Placental pericyte (primary cell): ENCODE data around the gene KRTAP4-3. TPM values are rescaled to one million over a fixed set of nuclear protein-coding genes. Genes with fewer than 3 reads are reported as not detected.

Source experiments
- small RNA-seq: library from RNA; depleted of rRNA; stranded (forward); fragments of <200 nt; gene quantifications from one replicate; pipeline ENCODE3, GENCODE V24; 2012; ENCODE audit warnings: low replicate concordance
- total RNA-seq: library from RNA; depleted of rRNA; stranded (reverse); fragments of >200 nt; gene quantifications from 2 replicates; pipeline ENCODE4 v1.2.3, GENCODE V29; 2012

Gene KRTAP4-3
- not detected in 2 replicates for total RNA-seq

DNA sequence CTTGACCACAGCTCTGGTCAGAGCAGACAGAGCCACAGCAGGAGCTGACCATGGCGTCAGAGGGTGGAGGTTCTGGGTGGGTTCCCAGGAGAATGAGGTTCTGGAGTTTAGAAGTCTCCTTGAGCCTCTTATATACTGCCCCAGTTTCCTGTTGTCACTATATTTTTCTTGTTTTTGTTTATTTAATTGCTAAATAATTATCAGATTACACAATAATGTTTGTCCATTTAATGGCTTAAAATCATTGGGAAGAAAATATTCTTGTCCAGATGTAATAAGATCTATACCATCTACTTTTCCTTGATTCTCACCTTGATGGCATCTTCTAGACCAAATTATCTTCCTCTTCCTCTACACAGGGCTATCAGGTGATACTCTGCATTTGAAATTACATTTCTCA is at the start of gene KRTAP4-3:
TSS of gene KRTAP4-3 (minus strand) at position 101 of the 400 bp plus-strand sequence. CDS start at position 52, 49 bp downstream.

DNA sequence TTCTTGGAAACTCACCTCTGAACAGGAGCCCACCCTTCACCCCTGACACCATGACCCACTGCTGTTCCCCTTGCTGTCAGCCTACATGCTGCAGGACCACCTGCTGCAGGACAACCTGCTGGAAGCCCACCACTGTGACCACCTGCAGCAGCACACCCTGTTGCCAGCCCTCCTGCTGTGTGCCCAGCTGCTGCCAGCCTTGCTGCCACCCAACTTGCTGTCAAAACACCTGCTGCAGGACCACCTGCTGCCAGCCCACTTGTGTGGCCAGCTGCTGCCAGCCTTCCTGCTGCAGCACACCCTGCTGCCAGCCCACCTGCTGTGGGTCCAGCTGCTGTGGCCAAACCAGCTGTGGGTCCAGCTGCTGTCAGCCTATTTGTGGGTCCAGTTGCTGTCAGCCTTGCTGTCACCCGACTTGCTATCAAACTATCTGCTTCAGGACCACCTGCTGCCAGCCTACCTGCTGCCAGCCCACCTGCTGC is 21.9 kb upstream of the KRTAP4-3 start, which contains the start of gene KRTAP9-1:
TSS of gene KRTAP9-1 (plus strand) at position 51 of the 482 bp plus-strand sequence. CDS start at position 51, 0 bp downstream.

DNA sequence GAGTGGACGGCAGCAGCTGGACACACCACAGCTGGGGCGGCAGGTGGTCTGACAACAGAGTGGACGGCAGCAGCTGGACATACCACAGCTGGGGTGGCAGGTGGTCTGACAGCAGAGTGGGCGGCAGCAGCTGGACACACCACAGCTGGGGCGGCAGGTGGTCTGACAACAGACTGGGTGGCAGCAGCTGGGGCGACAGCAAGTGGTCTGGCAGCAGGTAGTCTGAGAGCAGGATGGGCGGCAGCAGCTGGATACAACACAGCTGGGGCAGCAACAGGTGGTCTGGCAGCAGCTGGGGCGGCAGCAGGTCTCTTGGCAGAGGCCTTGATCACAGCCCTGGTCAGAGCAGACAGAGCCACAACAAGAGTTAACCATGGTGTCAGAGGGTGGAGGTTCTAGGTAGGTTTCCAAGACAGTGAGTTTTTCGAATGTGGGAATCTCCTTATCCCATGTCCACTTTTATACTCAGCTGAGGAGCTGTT is 16.5 kb upstream of the KRTAP4-3 start, which contains the start of gene KRTAP4-1:
TSS of gene KRTAP4-1 (minus strand) at position 432 of the 482 bp plus-strand sequence. CDS start at position 375, 57 bp downstream.

DNA sequence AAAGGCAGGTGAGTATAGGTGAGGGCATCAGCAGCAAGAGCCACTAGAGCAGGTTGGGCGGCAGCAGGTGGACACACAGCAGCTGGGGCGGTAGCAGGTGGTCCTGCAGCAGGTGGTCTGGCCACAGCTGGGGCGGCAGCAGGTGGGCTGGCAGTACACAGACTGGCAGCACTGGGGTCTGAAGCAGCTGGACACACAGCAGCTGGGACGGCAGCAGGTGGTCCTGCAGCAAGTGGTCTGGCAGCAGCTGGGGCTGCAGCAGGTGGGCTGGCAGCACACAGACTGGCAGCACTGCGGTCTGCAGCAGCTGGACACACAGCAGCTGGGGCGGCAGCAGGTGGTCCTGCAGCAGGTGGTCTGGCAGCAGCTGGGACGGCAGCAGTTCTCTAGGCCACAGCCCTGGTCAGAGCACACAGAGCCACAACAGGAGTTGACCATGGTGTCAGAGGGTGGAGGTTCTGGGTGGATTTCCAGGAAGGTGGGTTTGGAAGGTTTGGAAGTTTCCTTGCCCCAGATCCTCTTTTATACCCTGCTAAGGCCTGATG is 9.8 kb upstream of the KRTAP4-3 start, which contains the start of gene KRTAP4-2:
TSS of gene KRTAP4-2 (minus strand) at position 495 of the 545 bp plus-strand sequence. CDS start at position 438, 57 bp downstream.

DNA sequence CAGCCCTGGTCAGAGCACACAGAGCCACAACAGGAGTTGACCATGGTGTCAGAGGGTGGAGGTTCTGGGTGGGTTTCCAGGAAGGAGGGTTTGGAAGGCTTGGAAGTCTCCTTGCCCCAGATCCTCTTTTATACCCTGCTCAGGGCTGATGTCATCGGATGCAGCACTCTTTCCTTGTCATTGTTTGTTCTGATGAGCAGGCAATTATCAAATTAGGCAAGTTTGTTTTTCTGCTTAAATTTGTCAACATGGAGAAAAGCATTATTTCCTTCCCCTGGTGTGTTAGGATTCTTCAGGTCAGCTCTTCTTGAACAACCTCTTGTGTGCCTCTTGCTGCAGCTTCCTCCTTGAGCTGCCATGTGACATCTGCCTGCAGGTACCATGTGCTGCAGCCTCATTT is 7.4 kb downstream of the KRTAP4-3 start, which contains the start of gene KRTAP4-4:
TSS of gene KRTAP4-4 (minus strand) at position 101 of the 400 bp plus-strand sequence. CDS start at position 44, 57 bp downstream.

DNA sequence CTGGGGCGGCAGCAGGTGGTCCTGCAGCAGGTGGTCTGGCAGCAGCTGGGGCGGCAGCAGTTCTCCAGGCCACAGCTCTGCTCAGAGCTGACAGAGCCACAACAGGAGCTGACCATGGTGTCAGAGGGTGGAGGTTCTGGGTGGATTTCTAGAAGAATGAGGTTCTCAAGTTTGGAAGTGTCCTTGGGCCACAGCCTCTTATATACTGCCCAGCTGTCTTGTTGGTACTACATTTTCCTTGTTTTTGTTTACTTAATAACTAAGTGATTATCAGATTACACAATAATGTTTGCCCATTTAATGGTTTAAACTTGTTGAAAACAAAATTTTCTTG is 18.4 kb downstream of the KRTAP4-3 start, which contains the start of gene KRTAP4-5:
TSS of gene KRTAP4-5 (minus strand) at position 174 of the 334 bp plus-strand sequence. CDS start at position 116, 58 bp downstream.

DNA sequence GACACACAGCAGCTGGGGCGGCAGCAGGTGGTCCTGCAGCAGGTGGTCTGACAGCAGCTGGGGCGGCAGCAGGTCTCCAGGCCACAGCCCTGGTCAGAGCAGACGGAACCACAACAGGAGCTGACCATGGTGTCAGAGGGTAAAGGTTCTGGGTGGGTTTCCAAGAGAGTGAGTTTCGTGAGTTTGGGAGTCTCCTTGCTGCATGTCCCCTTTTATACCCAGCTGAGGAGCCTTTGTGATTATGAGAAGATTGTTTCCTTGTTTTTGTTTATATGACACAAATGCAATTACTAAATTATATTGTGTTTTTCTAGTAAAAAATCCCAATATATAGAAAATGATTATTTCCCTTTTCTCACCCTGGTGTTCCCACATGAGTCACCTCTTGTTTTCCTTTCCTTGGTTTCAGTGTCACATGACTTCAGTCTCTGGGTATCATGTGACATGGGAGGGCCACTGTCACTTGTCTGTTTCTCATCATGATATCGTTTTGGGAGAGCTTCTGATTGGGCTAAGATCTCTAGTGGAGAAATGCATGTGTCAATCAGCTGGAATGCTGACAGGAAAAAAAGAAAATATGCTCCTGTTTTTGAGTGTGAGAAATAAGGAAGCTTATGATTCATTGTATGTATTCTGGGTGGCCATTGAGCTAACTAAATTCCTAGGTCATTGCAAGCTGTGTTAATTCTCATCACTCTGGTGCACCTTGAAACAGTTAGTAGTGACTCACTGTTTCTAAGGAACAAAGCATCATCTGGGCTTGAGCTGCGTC is 27.5 kb downstream of the KRTAP4-3 start, which contains the start of gene KRTAP4-6:
TSS of gene KRTAP4-6 (minus strand) at position 185 of the 772 bp plus-strand sequence. CDS start at position 128, 57 bp downstream.

DNA sequence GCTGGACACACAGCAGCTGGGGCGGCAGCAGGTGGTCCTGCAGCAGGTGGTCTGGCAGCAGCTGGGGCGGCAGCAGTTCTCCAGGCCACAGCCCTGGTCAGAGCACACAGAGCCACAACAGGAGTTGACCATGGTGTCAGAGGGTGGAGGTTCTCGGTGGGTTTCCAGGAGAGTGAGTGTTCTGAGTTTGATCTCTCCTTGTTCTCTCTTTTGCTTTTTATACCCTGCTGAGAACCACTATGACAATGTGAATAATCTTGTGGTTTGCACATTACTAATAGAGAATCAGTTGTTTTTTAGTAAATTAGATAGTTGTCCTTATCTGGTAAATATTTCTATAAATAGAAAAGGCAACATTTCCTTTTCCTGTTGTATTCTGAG is 44.0 kb downstream of the KRTAP4-3 start, which contains the start of gene KRTAP4-12:
TSS of gene KRTAP4-12 (minus strand) at position 192 of the 381 bp plus-strand sequence. CDS start at position 132, 60 bp downstream.

DNA sequence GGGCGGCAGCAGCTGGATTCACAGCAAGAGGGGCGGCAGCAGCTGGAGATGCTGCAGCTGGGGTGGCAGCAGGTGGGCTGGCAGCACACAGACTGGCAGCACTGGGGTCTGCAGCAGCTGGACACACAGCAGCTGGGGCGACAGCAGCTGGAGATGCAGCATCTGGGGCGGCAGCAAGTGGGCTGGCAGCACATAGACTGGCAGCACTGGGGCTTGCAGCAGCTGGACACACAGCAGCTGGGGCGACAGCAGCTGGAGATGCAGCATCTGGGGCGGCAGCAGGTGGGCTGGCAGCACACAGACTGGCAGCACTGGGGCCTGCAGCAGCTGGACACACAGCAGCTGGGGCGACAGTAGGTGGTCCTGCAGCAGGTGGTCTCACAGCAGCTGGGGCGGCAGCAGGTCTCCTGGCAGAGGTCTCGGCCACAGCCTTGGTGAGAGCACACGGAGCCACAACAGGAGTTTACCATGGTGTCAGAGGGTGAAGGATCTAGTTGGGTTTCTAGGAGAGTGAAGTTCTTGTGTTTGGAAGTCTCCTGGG is 50.1 kb downstream of the KRTAP4-3 start, which contains the start of gene KRTAP4-11:
TSS of gene KRTAP4-11 (minus strand) at position 528 of the 541 bp plus-strand sequence. CDS start at position 470, 58 bp downstream.

Small RNA genes lying within 50 kb of the gene (small RNA-seq; reads per million reads assigned to genes)
- gene KRTAP4-17P, result not detected

Other genes starting within 250 kb of the KRTAP4-3 start
- 0.22 TPM in 1 of 2 replicates, not detected in the other for gene KRT23, start 230.6 kb downstream of the KRTAP4-3 start, total RNA-seq
- gene KRT39, start 201.3 kb downstream of the KRTAP4-3 start, total RNA-seq, result 0.43 TPM in 1 of 2 replicates, not detected in the other
- 0.14 TPM in 1 of 2 replicates, not detected in the other for gene KRT40, start 183.9 kb downstream of the KRTAP4-3 start, total RNA-seq
- gene KRTAP3-3, start 174.1 kb downstream of the KRTAP4-3 start, total RNA-seq, result not detected in 2 replicates
- gene KRTAP3-2, start 168.3 kb downstream of the KRTAP4-3 start, total RNA-seq, result not detected in 2 replicates
- gene KRTAP3-1, start 159.1 kb downstream of the KRTAP4-3 start, total RNA-seq, result not detected in 2 replicates
- 1.5 and 14.2 TPM in 2 replicates for gene KRTAP1-5, start 141.0 kb downstream of the KRTAP4-3 start, total RNA-seq
- gene KRTAP1-4, start 138.0 kb downstream of the KRTAP4-3 start, total RNA-seq, result not detected in 2 replicates
- not detected in 2 replicates for gene KRTAP1-3, start 133.3 kb downstream of the KRTAP4-3 start, total RNA-seq
- gene KRTAP1-1, start 126.8 kb downstream of the KRTAP4-3 start, total RNA-seq, result not detected in 2 replicates
- gene KRTAP2-1, start 120.9 kb downstream of the KRTAP4-3 start, total RNA-seq, result not detected in 2 replicates
- gene KRTAP2-2, start 113.0 kb downstream of the KRTAP4-3 start, total RNA-seq, result not detected in 2 replicates
- gene KRTAP2-3, start 108.1 kb downstream of the KRTAP4-3 start, total RNA-seq, result 0.72 TPM in 1 of 2 replicates, not detected in the other
- gene KRTAP2-4, start 102.3 kb downstream of the KRTAP4-3 start, total RNA-seq, result not detected in 2 replicates
- not detected in 2 replicates for gene KRTAP4-7, start 84.1 kb downstream of the KRTAP4-3 start, total RNA-seq
- not detected in 2 replicates for gene KRTAP4-8, start 70.1 kb downstream of the KRTAP4-3 start, total RNA-seq
- gene KRTAP4-16, start 66.0 kb downstream of the KRTAP4-3 start, total RNA-seq, result not detected in 2 replicates
- gene KRTAP4-9, start 62.8 kb downstream of the KRTAP4-3 start, total RNA-seq, result not detected in 2 replicates
- gene KRTAP4-11, start 49.8 kb downstream of the KRTAP4-3 start, total RNA-seq, result not detected in 2 replicates
- gene KRTAP4-12, start 44.0 kb downstream of the KRTAP4-3 start, total RNA-seq, result not detected in 2 replicates
- not detected in 2 replicates for gene KRTAP4-6, start 27.7 kb downstream of the KRTAP4-3 start, total RNA-seq
- gene KRTAP4-5, start 18.4 kb downstream of the KRTAP4-3 start, total RNA-seq, result not detected in 2 replicates
- gene KRTAP4-4, start 7.5 kb downstream of the KRTAP4-3 start, total RNA-seq, result not detected in 2 replicates
- gene KRTAP4-2, start 10.0 kb upstream of the KRTAP4-3 start, total RNA-seq, result not detected in 2 replicates
- gene KRTAP4-1, start 16.7 kb upstream of the KRTAP4-3 start, total RNA-seq, result not detected in 2 replicates
- not detected in 2 replicates for gene KRTAP9-1, start 21.7 kb upstream of the KRTAP4-3 start, total RNA-seq
- gene KRTAP9-2, start 58.4 kb upstream of the KRTAP4-3 start, total RNA-seq, result not detected in 2 replicates
- gene KRTAP9-3, start 64.2 kb upstream of the KRTAP4-3 start, total RNA-seq, result not detected in 2 replicates
- not detected in 2 replicates for gene KRTAP9-8, start 69.8 kb upstream of the KRTAP4-3 start, total RNA-seq
- gene KRTAP9-4, start 81.5 kb upstream of the KRTAP4-3 start, total RNA-seq, result not detected in 2 replicates
- gene KRTAP9-9, start 87.2 kb upstream of the KRTAP4-3 start, total RNA-seq, result not detected in 2 replicates
- gene KRTAP9-6, start 97.2 kb upstream of the KRTAP4-3 start, total RNA-seq, result not detected in 2 replicates
- not detected in 2 replicates for gene KRTAP9-7, start 107.5 kb upstream of the KRTAP4-3 start, total RNA-seq
- not detected in 2 replicates for gene KRTAP29-1, start 134.6 kb upstream of the KRTAP4-3 start, total RNA-seq
- gene KRTAP16-1, start 141.1 kb upstream of the KRTAP4-3 start, total RNA-seq, result not detected in 2 replicates
- not detected in 2 replicates for gene KRTAP17-1, start 147.5 kb upstream of the KRTAP4-3 start, total RNA-seq
- gene KRT33A, start 182.6 kb upstream of the KRTAP4-3 start, total RNA-seq, result not detected in 2 replicates
- not detected in 2 replicates for gene KRT33B, start 201.6 kb upstream of the KRTAP4-3 start, total RNA-seq
- gene KRT34, start 214.1 kb upstream of the KRTAP4-3 start, total RNA-seq, result 2.2 and 4.7 TPM in 2 replicates
- gene KRT31, start 229.4 kb upstream of the KRTAP4-3 start, total RNA-seq, result not detected in 2 replicates